GM19395 (cell line): ENCODE data around the gene GRB7.

Experiments
- ATAC-seq: cut with Tn5 transposase; IDR thresholded peaks from one replicate; pipeline ENCODE4 v1.9.1; 2021; ENCODE audit warnings: mild to moderate bottlenecking, moderate library complexity; ENCODE audit not compliant: unreplicated experiment

GRB7 gene

DNA sequence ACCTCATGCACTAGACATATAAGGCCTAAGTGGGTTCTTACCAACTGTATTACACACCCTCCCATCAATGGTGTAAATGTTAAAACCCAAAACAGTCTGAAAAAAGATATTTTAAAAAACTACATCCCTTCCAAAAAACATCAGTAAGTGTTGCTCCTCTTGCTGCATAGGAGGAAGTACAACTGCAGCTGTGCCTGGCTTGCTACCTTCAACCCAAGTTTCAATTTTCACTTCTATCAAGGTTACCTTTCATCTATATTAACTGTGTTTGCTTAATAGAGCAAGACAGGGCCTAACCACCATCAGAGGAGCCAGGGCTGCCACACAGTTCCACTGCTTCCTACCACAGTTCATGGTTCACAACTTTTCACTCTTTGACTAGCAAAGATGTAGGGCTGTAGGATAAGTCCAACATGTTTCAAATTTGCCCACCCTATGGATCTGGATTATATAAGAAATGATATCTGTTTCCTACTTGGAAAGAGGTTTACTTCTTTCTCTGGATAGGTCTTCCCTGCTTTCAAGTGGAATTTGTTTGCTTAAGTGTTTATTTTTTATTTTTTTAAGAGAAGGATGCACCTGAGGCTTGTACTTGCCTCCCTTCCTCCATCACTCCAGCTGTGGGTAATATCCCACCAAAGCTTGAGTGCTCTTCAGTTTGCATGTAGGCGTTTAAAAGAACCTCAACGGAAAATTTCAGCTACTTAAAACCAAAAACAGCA lies 56.7 kb downstream of the GRB7 start:
- ATAC-seq: peak; percentile 91
